GM18861 (cell line): Measurements from ENCODE around the gene REG1A.

Source experiments
- ATAC-seq: cut with Tn5 transposase; IDR thresholded peaks from one replicate; pipeline ENCODE4 v1.9.1; 2021; ENCODE audit not compliant: unreplicated experiment

Gene REG1A

DNA sequence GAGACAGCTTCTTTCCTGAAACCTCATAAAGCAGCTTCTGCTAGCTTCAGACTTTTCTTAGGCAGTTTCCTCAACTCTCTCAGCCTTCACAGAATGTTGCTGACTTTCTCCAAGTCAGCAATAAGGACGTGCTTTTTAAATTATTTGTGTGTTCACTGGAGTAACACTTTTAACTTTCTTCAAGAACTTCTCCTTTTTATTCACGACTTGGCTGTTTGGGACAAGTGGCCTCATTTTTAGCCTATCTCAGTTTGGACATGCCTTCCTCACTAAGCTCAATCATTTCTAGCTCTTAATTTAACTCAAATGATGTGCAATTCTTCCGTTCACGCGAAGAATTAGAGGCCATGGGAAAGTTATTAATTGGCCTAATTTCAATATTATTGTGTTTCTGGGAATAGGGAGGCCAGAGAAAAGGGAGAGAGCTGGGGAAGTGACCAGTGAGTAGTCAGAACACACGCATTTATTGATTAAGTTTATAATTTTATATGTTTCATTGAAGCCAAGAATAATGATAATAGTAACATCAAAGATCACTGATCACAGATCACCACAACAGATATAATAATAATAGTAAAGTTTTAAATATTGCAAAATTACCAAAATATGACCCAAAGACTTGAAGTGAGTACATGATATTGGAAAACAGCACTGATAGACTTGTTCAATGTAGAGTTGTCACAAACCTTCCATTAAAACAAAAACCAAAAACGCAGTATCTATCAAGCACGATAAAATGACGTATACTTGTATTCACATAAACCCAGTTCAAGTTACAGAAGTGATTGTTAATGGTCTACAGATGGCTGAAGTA lies 4.8 kb downstream of the REG1A start:
- no peak for ATAC-seq

DNA sequence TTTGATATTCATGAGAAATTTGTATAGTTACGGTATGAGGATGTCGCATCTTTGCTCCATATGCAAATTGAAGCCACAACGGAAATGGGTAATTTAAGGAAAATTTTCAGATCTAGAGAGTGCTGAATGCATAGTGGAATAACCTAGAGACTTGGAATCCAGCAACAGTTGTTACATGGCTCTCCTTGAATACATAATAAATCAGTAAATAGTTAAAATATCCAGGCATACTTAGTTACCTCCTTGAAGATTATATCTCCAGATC lies 5.4 kb downstream of the REG1A start:
- ATAC-seq, result no peak

DNA sequence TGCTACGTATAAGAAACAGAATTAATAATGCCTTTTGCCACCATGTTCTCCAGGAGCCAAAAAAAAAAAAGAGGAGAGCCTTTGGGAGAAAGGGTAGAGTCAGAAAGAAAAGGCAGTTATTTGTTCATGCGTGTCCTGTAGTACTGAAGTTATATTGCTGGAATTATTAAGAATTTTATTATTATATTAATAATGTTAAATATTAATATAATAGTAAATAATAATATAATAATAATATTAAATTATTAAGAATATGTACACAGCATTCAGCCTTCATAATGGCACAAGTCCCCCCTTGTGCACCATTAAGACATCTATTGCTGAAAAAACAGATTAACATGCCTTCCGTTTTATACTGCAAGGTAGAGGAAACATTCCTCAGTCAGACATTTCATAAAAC lies 8.1 kb downstream of the REG1A start:
- no peak for ATAC-seq

DNA sequence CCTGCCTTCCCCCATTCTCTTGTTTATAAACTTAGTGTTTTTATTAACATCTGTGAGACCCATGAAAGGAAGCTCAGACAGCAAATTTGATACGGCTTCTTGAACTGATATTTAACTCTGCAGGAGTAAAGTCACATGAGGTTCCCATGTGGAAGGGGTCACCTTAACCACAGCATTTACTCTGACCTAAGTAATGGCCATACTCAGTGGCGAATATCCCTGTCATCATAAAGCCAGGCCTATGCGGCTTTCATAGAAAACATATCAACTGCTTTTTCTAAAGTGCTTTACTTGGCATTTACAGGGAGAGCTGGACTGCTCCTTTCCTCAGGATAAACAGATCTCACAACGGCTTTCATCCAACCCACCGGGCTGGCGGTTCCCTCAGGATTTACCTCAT lies 9.0 kb downstream of the REG1A start:
- no peak for ATAC-seq

DNA sequence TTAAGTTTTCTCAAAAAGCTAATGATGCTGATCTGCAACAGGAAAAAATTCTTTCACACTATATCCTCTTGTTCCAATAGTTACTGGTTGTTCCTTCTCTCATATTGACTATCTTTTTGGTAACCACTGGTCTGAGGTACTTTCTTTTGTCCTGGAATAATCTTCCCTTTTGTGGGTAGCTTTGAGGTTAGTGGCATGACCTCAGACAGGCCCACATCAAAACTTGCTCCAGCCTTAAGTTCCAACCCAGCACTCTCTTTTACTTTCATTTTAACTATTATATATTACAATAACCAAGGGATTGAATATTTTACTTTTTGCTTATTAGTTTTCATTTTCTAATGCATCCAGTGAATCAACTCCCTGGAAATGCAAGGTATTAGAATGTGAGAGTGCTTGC lies 9.5 kb downstream of the REG1A start:
- no peak for ATAC-seq

DNA sequence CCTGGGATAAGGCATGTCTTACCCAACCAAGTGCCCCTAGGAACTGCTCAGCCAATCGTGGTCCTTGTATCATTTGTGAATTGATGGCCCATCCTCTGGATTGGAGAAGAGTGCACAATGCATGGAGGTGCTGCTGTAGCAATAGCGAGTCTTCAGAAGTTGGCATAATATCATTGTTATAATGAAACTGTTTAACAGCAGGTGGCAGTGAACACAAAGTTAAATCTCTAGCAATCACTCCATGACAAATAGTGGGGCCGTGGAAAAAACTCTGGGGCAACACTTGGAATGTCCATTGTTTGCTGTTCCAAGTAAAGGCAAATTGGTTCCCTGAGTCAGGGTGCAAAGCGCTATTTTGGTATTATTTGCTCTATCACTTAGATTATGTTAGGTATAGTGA lies 11.4 kb downstream of the REG1A start:
- no peak for ATAC-seq

DNA sequence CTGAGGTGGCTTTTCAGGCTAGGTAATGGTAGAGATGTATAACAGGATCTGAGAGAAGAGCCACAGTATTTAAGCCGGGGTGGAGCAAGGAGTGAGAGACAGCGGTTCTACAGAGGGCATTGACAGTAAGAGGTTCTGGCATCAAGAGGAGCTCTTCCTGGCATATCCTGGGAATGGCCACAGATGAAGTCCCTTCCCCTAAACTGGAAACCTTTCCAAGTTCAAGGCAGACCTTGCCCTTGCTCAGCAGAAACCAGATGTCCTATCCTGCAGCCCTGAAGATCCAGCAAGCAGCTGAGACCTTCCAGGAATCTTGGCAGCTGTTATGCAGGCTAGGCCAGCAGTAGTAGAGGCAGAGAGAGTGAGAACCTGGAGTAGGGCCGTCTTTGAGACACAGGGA lies 18.1 kb downstream of the REG1A start:
- ATAC-seq, result no peak

DNA sequence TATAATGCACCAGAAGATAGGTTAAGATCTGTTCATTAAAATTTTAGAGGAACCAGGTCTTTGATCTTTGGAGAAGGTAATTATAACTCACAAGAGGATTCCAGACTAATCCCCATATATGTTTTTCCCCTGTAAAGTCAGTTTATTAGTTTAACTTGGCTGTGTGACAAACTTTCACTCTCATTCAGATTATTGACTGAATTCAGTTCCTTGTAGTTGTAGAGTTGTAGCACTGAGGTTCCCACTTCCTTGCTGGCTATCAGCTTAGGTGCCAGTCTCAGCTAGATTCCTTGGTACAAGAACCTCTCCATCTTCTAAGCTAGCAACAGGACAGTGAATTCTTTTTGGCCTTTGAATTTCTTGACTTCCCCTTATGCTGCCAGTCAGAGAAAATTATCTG lies 19.1 kb downstream of the REG1A start:
- no peak for ATAC-seq

DNA sequence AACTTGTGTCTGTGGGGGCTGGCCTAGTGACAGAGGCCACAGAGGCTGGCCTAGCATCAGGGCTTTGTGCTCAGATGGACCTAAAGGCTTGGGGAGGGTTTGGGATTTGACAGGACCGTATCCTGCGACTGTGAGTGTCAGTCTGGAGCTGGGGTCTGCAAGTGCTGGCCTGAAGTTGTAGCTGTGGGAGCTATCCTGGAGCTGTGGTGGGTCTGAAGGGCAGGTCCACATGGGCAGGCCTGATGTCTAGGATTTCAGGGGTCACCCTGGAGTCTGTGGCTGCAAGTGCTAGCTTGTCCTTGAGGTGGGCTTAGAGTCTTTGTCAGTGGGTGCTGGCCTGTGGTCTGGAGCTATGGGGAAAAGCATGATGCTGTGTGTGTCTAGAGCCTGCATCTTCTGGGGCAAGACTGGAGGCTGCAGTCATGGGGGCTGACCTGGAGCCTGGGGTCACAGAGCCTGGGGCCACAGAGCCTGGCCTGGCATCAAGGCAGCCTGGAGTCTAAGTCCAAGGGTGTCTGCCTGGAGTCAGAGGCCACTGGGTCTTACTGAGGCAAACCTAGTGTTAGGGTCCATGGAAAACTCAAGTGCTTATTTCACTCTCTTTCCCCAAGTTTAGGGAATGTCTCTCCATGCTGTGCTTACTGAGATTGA lies 35.7 kb downstream of the REG1A start:
- ATAC-seq, result no peak

DNA sequence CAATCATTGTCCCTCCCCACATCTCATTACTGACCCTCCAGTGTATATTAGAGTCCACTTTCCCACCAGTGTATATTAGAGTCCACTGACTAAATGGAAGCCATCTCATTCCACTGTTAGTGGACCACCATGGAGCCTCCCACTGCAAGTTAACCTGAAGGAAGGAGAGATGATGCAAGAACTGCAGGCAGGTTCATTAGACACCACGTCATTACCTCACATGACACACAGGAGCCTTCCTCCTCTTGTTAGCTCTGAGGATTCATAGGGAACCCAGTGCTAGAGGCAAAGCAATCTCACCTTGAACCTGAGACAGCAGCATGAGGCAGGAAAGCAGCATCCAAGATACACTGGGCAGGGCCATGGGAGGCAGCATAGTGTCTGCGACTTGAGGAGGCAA lies 38.7 kb downstream of the REG1A start:
- ATAC-seq, result no peak

DNA sequence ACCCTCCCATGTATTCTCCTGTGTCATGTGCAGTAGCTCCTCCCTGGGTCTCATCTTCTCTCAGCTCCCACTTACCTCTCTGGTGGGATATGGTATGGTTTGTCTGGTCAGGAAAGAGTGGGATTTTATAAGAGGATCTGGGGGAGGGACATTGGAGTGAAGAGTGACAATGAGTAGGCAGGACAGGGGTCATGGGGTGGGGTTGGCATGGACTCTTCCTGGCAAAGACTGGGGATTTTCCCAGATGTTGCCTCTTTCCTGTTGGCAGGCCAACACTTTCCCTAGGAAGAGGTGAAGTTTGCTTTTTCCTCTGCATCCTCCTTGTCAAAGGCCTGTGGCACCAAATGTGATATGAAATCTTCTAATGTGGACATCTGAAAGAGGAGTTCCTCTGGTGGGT lies 39.4 kb downstream of the REG1A start, which contains the start of gene REG3A:
Gene REG3A, minus strand, starts transcription at position 101 of the 400 bp plus-strand sequence. CDS start 348 bp downstream, outside the sequence.
- ATAC-seq, result no peak

DNA sequence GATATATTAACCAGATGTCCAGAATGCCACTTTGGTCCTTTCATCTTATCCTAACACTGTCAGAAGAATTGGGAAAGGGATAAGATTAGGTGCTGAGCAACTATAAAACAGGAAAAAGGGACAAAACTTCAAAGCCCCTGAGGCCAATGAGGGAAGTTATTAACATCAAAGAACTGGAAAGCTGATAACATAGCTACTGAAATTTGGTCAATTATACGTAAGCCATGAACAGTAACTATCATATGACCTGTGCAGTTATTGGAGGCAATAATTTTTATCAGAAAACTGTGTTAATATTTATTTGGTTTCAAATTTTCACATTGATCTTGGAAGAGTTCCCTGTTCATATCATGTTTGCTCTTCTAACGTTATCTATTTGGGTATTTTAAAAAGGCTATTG lies 41.8 kb downstream of the REG1A start:
- no peak for ATAC-seq

DNA sequence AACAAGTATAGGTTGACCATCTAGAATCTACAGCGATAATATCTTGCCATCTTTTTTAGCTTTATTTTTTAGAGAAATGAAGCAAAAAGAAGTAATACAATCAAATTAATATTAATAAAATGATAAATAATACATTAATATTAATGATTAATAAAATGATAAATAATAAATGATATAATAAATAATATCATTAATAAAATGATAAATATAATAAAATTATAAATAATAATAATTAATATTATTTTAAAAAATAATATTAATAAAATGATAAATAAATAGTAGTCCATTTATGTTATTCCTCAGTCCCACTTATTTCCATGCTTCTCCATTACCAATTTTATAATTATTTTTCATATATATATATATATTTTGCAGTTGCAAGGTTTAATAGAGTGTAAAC lies 42.5 kb downstream of the REG1A start:
- no peak for ATAC-seq

DNA sequence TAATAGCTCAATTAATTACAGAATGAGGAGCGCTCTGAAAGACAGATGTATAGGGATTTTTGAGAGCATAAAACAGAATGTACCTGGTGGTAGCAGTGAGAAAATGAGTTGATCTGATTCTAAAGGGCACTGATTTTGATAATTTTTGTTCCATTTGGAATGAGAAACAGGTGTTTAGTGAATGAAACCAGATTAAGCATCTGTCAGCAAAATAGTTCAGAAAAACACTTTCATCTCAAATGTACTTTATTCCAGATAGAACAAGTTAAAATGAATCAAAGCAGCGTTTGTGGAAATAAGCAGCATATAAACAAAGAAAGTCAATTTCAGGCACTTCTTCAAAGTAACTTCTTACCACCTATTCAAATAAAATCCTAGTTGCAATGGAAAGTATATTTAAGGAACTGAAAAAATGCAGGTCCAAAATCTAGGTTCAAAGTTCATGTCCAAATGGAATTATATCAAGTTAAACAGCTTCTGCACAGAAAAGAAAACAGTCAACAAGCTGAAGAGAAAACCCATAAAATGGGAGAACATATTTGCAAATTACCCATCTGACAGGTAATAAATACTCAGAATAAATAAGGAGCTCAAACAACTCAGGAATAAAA lies 51.2 kb downstream of the REG1A start:
- ATAC-seq, result no peak
